HG02970 (cell line): ENCODE data around the gene AMBP.

ENCODE experiments used
- ATAC-seq: cut with Tn5 transposase; IDR thresholded peaks from one replicate; pipeline ENCODE4 v1.9.1; 2021; ENCODE audit warnings: mild to moderate bottlenecking, moderate library complexity, moderate number of reproducible peaks; ENCODE audit not compliant: unreplicated experiment, low FRiP score

The AMBP gene

DNA sequence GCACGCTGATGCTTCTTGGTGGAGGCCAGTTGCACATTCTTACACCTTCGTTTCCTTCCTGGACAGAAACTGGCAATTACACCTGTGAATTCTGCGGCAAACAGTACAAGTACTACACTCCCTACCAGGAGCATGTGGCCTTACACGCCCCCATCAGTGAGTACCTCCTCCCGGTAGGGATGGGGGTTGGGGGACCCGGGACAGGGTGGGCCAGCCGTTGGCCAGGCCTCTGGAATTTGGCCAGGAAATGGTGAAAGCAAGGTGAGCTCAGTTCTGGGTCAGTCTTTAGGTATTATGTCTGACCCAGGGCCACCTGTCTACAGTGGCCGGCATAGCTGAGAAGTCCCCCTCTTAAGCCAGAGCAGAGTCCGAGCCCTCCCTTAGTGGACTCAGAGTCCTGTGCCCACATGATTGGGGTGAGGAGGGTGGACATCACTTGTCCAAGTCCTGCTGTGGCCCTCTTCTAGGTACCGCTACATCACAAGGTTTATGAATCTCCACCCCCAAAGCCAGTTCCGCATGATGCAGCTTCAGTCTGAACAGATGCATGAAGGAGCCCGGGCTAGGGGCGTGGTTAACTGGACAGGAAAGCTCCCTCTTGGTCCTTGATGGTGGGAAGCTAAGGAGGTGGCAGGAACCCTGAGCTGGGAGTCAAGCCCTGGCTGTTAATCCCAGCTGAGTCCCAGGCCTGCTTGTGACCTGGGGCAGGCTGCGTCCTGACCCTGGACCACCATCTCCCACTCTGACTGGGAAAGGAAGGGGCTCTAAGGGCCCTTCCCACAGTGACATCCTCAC is 61.3 kb downstream of the AMBP start:
- no peak for ATAC-seq

DNA sequence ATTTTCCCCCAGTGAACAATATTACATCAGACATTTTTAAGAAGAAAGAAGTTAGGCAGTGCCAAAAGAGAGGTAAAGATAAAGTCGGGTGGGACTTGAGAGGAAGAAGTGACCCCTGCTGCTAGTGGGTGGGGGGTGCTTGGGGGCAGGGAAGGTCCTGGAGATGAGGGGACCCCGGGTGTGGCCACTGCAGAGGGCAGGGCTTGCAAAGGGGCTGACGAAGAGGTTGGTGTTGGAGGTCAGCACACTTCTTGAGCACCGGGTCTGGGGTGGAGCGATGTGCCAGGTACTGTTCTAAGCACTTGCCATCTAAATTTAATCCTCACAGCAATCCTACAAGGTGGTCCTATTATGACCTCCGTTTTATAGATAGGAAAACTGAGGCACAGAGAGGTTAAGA is 62.0 kb downstream of the AMBP start:
- ATAC-seq, result no peak

DNA sequence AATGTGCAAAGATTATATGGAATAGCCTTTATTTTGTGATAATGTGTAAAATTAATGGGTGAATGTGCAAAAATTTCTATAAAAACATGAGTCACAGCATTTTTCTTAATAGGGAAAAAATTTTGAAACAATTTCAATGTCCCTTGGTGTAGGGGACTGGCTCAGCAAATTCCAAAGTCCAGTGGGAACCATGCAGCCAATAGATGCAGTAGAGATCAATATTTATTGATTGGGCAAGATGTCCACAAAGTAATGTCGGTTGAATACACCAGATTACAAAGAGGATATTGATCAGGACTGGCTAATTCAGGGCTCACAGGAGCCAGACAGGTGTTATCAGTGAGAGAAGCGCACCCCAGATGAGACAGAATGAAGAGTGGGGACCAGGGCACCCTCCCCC is 62.5 kb downstream of the AMBP start:
- ATAC-seq, result no peak

DNA sequence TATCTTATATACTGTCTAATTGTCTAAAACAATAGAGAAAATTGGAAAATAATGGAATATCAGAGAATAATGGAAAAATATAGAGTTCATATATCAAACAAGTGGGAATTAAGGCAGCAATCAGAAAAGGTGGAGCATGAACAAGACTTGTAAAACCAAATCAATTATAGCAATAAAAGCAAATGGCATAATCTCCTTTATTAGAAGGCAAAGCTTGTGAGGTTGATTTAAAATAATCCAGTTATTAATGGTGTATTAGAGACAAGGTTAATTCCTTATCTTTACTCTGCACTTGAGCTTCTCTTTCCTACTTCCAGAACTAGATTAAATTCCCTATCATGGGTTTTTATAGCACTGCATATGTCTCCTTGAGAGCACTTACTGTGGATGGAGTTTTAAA is 64.1 kb downstream of the AMBP start:
- no peak for ATAC-seq

DNA sequence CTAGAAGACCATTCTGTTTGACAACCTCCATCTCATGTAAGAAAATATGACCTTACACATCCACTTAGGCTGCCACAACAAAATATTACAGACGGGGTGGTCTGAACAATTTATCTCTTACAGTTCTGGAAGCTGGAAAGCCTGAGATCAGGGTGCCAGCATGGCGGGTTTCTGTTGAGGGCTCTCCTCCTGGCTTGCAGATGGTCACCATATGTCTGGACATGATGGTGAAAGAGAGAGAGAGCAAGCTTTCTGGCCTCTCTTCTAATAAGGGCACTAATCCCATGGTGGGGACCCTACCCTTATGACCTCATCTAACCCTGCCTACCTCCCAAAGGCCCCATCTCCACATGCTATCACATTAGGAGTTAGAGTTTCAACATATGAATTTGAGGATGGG is 66.0 kb downstream of the AMBP start:
- no peak for ATAC-seq

DNA sequence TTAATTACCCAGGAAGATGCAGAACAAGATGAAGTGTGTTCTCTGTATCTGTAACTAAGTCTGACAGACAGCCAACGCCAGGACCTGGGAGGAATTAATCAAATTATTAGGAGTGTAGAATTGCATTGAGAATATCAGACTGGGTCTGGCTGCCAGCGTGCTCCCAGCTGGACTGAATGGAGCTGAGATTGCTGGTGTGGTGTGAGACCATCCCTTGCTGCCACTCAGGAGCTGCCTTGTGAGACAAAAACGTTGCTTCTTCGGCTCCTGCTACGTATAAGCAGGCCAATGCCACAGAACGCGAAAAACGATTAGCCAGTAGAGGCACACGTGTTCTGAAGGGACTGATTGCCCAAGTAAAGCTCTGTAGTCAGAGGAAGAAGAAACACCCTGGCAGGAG is 66.8 kb downstream of the AMBP start:
- no peak for ATAC-seq
